ENCODE results near the gene NET1.

NET1 gene

GRCh38 chr10:5462841-5463293 is 50.5 kb downstream of the NET1 start:
- Histone ChIP-seq H3K27me3 (ENCODE audit: control insufficient read depth, insufficient read depth, low read length) (no peaks in the 10 kb centered on the region), H3K4me1 (ENCODE audit: control insufficient read depth, insufficient read depth, low read length) (peaks cover 5% of the 10 kb centered on the region; the same call in 1 of the 2 replicates), H3K4me3 (ENCODE audit: low read length) (no peak overlapping the region), H3K36me3 (ENCODE audit: control insufficient read depth, insufficient read depth, low read length) (no peaks in the 10 kb centered on the region; the same call in 1 of the 2 replicates), H3K9me3 (ENCODE audit: control insufficient read depth, insufficient read depth, low read length) (no peaks in the 10 kb centered on the region), H3K27ac (ENCODE audit: low read length) (no peak overlapping the region)
- no peak for DNase-seq (ENCODE audit: low read depth, low spot score)
- WGBS (ENCODE audit: insufficient coverage, insufficient read length), result no CpG with 5 or more reads among the region's 7 CpGs

DNA sequence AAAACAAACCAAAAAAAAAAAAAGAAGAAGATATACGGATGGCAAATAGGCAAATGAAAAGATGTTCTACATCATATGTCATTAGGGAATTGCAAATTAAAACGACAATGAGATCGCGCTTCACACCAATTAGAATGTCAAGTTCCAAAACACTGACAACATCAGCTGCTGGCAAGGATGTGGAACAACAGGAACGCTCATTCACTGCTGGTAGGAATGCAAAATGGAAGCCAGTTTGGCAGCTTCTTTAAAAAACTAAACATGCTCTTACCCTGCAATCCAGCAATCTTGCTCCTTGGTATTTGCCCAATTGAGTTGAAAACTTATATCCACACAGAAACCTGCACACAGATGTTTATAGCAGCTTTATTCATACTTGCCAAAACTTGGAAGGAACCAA is 52.2 kb downstream of the NET1 start:
- Histone ChIP-seq H3K4me3 (ENCODE audit: low read length) (no peak overlapping the region), H3K4me1 (ENCODE audit: control insufficient read depth, insufficient read depth, low read length) (peaks cover 5% of the 10 kb centered on the region), H3K27me3 (ENCODE audit: control insufficient read depth, insufficient read depth, low read length) (no peaks in the 10 kb centered on the region), H3K36me3 (ENCODE audit: control insufficient read depth, insufficient read depth, low read length) (no peaks in the 10 kb centered on the region), H3K9me3 (ENCODE audit: control insufficient read depth, insufficient read depth, low read length) (peaks cover 1% of the 10 kb centered on the region; the same call in 1 of the 2 replicates), H3K27ac (ENCODE audit: low read length) (no peak overlapping the region)
- no peak for DNase-seq (ENCODE audit: low read depth, low spot score)
- WGBS (ENCODE audit: insufficient coverage, insufficient read length), result no CpG with 5 or more reads among the region's 5 CpGs

DNA sequence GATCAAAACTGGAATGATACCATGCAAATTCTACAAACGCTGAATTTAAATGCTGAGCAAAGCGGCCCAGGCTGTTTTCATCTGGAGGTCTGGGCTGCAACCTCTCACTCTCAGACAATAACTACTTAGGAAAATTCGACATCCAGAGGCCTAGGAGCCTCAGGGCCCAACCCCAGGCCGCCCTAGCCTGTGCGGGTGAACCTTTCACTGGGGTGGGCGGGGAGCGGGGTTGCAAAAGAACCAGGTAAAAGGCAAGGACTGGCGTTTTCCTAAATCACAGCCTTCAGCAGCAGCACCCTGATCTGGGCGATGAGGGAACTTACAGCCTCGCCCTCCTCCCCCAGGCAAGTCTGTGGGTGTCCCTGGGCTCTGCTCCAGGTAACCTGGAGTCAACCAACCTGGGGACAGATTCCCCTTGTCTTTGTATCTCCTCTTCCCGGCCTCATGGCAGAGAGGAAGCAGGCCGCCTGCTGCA is 53.7 kb downstream of the NET1 start:
- WGBS (ENCODE audit: insufficient coverage, insufficient read length), result no CpG with 5 or more reads among the region's 12 CpGs
- peaks cover 1% of the 10 kb centered on the region; the same call in 1 of the 2 replicates for H3K9me3 ChIP-seq (ENCODE audit: control insufficient read depth, insufficient read depth, low read length)
- H3K4me1 ChIP-seq (ENCODE audit: control insufficient read depth, insufficient read depth, low read length), result peaks cover 5% of the 10 kb centered on the region
- no peak for DNase-seq (ENCODE audit: low read depth, low spot score)
- H3K27me3 ChIP-seq (ENCODE audit: control insufficient read depth, insufficient read depth, low read length), result no peaks in the 10 kb centered on the region
- H3K4me3 ChIP-seq (ENCODE audit: low read length), result no peak overlapping the region
- H3K36me3 ChIP-seq (ENCODE audit: control insufficient read depth, insufficient read depth, low read length), result no peaks in the 10 kb centered on the region
- H3K27ac ChIP-seq (ENCODE audit: low read length), result no peak overlapping the region

DNA sequence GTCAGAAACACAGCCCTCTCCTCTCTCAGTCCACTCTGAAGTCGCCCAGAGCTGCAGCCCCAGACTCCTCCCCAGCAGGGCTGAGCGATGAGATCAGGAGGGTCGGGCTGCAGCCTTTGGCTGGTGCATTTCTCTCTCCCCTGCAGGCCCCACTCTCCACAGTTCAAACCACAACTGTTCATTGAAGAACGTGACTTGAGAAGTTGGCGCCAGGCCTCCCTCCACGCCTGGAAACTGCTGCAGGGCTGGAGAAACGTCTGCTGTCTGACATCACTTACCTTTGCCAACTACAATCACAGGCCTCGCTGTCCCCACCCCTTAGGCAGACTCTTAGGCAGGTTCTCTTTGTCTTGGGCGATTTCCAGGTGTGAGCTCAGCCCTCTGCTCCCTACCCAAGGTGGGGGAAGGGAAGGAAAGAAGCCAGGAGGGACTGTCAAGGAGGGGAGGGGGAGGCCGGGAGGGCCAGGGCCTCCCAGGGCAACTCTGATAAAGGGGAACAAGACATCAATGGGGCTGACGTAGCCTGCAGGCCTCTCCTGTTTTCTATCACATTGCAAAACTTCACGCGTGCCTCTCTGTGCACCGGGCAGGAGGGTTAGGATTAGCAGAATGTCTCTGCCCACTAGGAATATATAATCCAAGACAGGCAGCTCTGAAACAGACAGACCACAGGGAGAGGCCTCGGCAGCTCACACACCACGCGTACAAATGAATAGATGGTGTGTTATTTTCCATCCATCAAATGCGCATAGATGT is 54.3 kb downstream of the NET1 start:
- Histone ChIP-seq H3K4me1 (ENCODE audit: control insufficient read depth, insufficient read depth, low read length) (peaks cover 5% of the 10 kb centered on the region), H3K9me3 (ENCODE audit: control insufficient read depth, insufficient read depth, low read length) (peaks cover 1% of the 10 kb centered on the region; the same call in 1 of the 2 replicates), H3K36me3 (ENCODE audit: control insufficient read depth, insufficient read depth, low read length) (no peaks in the 10 kb centered on the region), H3K27me3 (ENCODE audit: control insufficient read depth, insufficient read depth, low read length) (no peaks in the 10 kb centered on the region), H3K4me3 (ENCODE audit: low read length) (no peak overlapping the region), H3K27ac (ENCODE audit: low read length) (no peak overlapping the region)
- peak; percentile 84 for DNase-seq (ENCODE audit: low read depth, low spot score)
- no CpG with 5 or more reads among the region's 18 CpGs for WGBS (ENCODE audit: insufficient coverage, insufficient read length)

DNA sequence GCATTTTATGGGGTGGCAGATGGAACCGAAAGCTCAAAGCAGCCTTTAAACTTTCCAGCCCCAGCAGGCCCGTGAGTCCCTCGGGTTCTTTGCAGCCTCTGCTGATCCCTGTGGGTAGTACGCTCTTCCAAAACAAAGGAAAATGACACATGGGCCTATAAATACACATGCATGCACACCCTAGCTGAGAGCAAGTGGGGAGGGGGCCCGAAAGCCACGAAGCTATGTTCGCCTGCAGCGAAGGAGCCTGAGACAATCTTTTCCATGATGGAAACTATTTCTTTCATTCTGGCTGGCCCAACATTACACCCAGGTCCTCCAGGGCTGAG is 54.8 kb downstream of the NET1 start:
- WGBS (ENCODE audit: insufficient coverage, insufficient read length), result no CpG with 5 or more reads among the region's 8 CpGs
- Histone ChIP-seq H3K4me1 (ENCODE audit: control insufficient read depth, insufficient read depth, low read length) (peaks cover 4% of the 10 kb centered on the region), H3K4me3 (ENCODE audit: low read length) (no peak overlapping the region), H3K36me3 (ENCODE audit: control insufficient read depth, insufficient read depth, low read length) (no peaks in the 10 kb centered on the region), H3K27ac (ENCODE audit: low read length) (no peak overlapping the region), H3K27me3 (ENCODE audit: control insufficient read depth, insufficient read depth, low read length) (no peaks in the 10 kb centered on the region), H3K9me3 (ENCODE audit: control insufficient read depth, insufficient read depth, low read length) (peaks cover 1% of the 10 kb centered on the region; the same call in 1 of the 2 replicates)
- no peak for DNase-seq (ENCODE audit: low read depth, low spot score)

- Histone ChIP-seq H3K36me3 (ENCODE audit: control insufficient read depth, insufficient read depth, low read length) (no peaks in the 10 kb centered on the region), H3K4me1 (ENCODE audit: control insufficient read depth, insufficient read depth, low read length) (peaks cover 3% of the 10 kb centered on the region), H3K4me3 (ENCODE audit: low read length) (no peak overlapping the region), H3K27me3 (ENCODE audit: control insufficient read depth, insufficient read depth, low read length) (no peaks in the 10 kb centered on the region), H3K9me3 (ENCODE audit: control insufficient read depth, insufficient read depth, low read length) (peaks cover 1% of the 10 kb centered on the region; the same call in 1 of the 2 replicates), H3K27ac (ENCODE audit: low read length) (no peak overlapping the region)
- no peak for DNase-seq (ENCODE audit: low read depth, low spot score)
- WGBS (ENCODE audit: insufficient coverage, insufficient read length), result no CpG with 5 or more reads among the region's 6 CpGs
These were observed 55.4 kb downstream of the NET1 start for GRCh38 chr10:5467634-5468255.

GRCh38 chr10:5468262-5469106 is 56.1 kb downstream of the NET1 start:
- no CpG with 5 or more reads among the region's 8 CpGs for WGBS (ENCODE audit: insufficient coverage, insufficient read length)
- H3K9me3 ChIP-seq (ENCODE audit: control insufficient read depth, insufficient read depth, low read length), result peaks cover 1% of the 10 kb centered on the region; the same call in 1 of the 2 replicates
- H3K36me3 ChIP-seq (ENCODE audit: control insufficient read depth, insufficient read depth, low read length), result no peaks in the 10 kb centered on the region
- H3K4me1 ChIP-seq (ENCODE audit: control insufficient read depth, insufficient read depth, low read length), result peaks cover 3% of the 10 kb centered on the region
- H3K27ac ChIP-seq (ENCODE audit: low read length), result no peak overlapping the region
- DNase-seq (ENCODE audit: low read depth, low spot score), result no peak
- H3K27me3 ChIP-seq (ENCODE audit: control insufficient read depth, insufficient read depth, low read length), result no peaks in the 10 kb centered on the region
- H3K4me3 ChIP-seq (ENCODE audit: low read length), result no peak overlapping the region

DNA sequence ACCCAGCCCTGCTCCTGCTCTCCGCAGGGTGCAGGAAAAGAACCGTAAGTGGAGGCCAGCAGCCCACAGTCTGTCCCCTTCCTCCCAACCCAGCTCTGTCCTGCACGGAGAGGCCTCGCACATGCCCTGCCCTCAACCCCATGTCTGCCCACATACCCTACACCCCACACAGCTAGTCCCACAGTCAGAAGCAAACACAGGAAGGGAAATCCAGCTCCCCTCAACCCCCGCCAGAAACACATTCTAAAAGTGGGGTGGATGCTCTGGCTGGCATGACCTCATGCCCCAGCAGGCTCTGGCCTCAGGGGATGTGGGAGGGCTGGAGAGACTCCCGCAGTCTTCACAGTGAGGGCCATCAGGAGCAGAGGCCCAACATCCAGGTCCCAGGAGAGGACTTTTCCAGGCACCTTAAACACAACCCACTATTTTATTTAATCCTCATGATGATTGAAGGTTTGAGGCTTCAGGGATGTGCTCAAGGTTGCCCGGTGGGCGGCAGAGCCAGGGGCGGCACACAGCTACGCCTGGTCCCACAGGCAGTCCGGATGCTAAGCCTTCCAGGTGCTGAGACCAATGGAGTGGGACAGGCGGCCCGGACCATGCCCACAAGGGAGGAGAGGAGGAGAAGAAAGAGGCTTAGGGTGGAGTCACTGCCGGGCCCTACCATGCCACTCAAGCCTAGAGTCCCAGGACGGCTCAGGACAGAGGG is 57.1 kb downstream of the NET1 start:
- Histone ChIP-seq H3K9me3 (ENCODE audit: control insufficient read depth, insufficient read depth, low read length) (peaks cover 1% of the 10 kb centered on the region; the same call in 1 of the 2 replicates), H3K4me1 (ENCODE audit: control insufficient read depth, insufficient read depth, low read length) (peaks cover 3% of the 10 kb centered on the region), H3K27ac (ENCODE audit: low read length) (no peak overlapping the region), H3K36me3 (ENCODE audit: control insufficient read depth, insufficient read depth, low read length) (no peaks in the 10 kb centered on the region), H3K4me3 (ENCODE audit: low read length) (no peak overlapping the region), H3K27me3 (ENCODE audit: control insufficient read depth, insufficient read depth, low read length) (no peaks in the 10 kb centered on the region)
- no peak for DNase-seq (ENCODE audit: low read depth, low spot score)
- WGBS (ENCODE audit: insufficient coverage, insufficient read length), result no CpG with 5 or more reads among the region's 15 CpGs

DNA sequence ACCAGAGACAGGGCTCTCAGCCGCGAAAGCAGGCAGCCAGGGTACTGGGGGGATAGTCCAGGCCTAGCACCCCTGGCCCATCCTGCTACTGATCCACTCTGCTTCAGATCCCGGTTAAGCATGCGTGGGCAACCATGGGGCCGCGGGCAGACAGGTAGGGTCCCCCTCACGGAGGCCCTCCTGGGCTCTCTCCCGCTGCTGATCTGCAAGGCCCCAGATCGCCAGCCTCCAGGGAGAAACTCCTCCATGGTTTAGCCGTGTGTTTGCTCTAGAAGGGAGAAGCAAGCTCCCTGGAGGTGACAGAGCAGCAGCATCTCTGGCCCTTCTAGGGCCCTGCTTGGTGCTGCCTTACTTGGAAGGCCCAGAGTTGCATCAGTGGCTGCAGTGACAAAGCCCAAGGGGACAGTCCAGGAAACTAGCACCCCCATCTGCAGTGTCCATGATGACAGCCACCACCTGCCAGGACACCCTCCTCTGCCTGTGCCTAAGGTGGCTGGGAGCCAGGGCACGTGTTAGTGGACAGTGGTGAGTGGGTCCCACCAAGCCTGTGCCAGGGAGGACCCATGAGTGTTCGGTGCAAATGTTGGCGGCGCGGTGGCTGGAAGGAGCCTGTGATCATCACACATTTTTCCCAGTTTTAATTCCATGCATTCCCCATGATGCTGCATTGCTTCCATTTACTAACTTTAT is 57.9 kb downstream of the NET1 start:
- Histone ChIP-seq H3K4me3 (ENCODE audit: low read length) (no peak overlapping the region), H3K9me3 (ENCODE audit: control insufficient read depth, insufficient read depth, low read length) (peaks cover 1% of the 10 kb centered on the region; the same call in 1 of the 2 replicates), H3K4me1 (ENCODE audit: control insufficient read depth, insufficient read depth, low read length) (peaks cover 3% of the 10 kb centered on the region), H3K27me3 (ENCODE audit: control insufficient read depth, insufficient read depth, low read length) (no peaks in the 10 kb centered on the region), H3K36me3 (ENCODE audit: control insufficient read depth, insufficient read depth, low read length) (no peaks in the 10 kb centered on the region), H3K27ac (ENCODE audit: low read length) (no peak overlapping the region)
- no CpG with 5 or more reads among the region's 15 CpGs for WGBS (ENCODE audit: insufficient coverage, insufficient read length)
- no peak for DNase-seq (ENCODE audit: low read depth, low spot score)
